ENCODE data around the gene MACROH2A1. TPM values are rescaled to one million over a fixed set of nuclear protein-coding genes. Genes with fewer than 3 reads are reported as not detected.

The MACROH2A1 gene
- total RNA-seq (2021) (83.8 to 93.7 TPM (median 85.9 TPM) in 3 replicates), Bru-seq, nascent RNA (percentile 77 among the genes with signal in this experiment)
- long read RNA-seq, experiment 1, full-length matches to known transcripts = 133 of 401 reads
- long read RNA-seq, experiment 1, partial matches to known transcripts = 21 of 401 reads
- long read RNA-seq, experiment 1, other reads (novel, unspliced or antisense) = 247 of 401 reads
- long read RNA-seq, experiment 2, full-length matches to known transcripts = 46 of 119 reads
- long read RNA-seq, experiment 2, partial matches to known transcripts = 5 of 119 reads
- long read RNA-seq, experiment 2, other reads (novel, unspliced or antisense) = 68 of 119 reads
- long read RNA-seq, experiment 3, full-length matches to known transcripts = 24 of 117 reads
- long read RNA-seq, experiment 3, partial matches to known transcripts = 49 of 117 reads
- long read RNA-seq, experiment 3, other reads (novel, unspliced or antisense) = 44 of 117 reads

DNA sequence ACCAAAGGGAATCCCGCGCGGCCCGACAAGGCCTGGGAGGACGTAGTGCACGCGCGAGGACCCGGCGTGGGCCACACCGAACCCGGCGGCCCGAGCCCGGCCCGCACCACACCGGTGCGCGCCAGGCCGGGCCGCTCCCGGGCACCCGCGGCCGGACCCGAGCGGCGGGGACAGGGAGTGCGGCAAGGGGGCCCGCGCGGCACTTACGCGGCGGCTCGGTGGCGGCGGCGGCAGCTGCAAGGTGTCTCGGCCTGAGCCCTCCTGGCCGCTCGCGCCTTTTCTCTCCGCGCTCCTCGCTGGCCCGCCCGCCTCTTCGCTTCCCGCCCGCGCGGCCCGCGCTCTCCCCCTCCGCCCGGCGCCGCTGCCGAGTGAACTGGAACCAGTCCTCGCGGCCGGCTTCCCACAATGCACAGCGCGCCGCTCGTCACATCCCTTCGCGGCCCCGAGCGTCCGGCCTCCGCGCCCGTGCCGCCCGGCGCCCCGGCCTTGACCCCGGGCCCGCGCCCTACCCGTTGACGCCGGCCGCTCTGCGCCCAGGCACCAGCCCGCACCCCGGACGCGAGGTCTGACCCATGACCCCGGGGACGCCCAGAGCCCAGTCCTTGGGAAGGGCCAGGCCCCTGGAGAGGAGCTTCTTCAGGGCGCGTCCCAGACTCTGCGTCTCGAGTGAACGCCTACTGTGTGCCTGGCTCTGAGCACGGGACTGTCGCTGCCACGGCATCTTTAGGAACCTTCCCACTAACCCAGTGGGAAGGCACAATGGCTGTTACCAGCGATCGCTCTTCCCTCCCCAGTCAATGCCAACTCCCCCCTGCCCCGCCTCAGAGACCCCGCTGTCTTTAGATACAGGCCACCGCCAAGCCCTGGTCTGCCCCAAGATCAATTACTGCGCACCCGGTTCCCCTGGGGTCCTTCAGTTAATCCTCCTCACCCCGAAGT lies at the start of gene MACROH2A1:
Gene MACROH2A1, minus strand, starts transcription at position 377 of the 939 bp plus-strand sequence. CDS start 10,138 bp downstream, outside the sequence.
- CTCF ChIA-PET = interaction anchor here (1.3 kb wide), 1 partner anchor 27 kb away, joined by 6 read pairs; no protein-coding TSS in a partner anchor
- peak within 1 kb of the TSS; percentile 82 for H3K4me3 Mint-ChIP-seq
- DNase-seq (ENCODE audit: low spot score) (peak; percentile 78), ATAC-seq (peak; percentile 49)
- no peaks in the 10 kb centered on the region for H3K36me3 Mint-ChIP-seq
- peaks cover 51% of the 10 kb centered on the region for H3K4me1 Mint-ChIP-seq
- no peaks in the 10 kb centered on the region for H3K9me3 Mint-ChIP-seq
- peak within 1 kb of the TSS; percentile 86 for H3K27ac Mint-ChIP-seq
- POLR2A ChIA-PET = no interaction called here
- peaks cover 75% of the 10 kb centered on the region for H3K27me3 Mint-ChIP-seq (ENCODE audit: low read depth)
- no peak for TF ChIP-seq ZNF219 (CRISPR knock-in tag; IDR thresholded peaks at IDR 0.05; ENCODE audit: borderline replicate concordance)
- no peak for TF ChIP-seq NR1H2 (CRISPR knock-in tag; IDR thresholded peaks at IDR 0.05)
- no peak for TF ChIP-seq TP53 (CRISPR knock-in tag; IDR thresholded peaks at IDR 0.05)
- TF ChIP-seq, protein P1, sequence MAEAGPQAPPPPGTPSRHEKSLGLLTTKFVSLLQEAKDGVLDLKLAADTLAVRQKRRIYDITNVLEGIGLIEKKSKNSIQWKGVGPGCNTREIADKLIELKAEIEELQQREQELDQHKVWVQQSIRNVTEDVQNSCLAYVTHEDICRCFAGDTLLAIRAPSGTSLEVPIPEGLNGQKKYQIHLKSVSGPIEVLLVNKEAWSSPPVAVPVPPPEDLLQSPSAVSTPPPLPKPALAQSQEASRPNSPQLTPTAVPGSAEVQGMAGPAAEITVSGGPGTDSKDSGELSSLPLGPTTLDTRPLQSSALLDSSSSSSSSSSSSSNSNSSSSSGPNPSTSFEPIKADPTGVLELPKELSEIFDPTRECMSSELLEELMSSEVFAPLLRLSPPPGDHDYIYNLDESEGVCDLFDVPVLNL (CRISPR knock-in tag; IDR thresholded peaks at IDR 0.05; ENCODE audit: borderline replicate concordance, low read depth) = no peak
- TF ChIP-seq NFE2L1 (CRISPR knock-in tag; IDR thresholded peaks at IDR 0.05) = 0 out of 2 replicates have a peak, but pooled peaks have one; percentile 19
- TF ChIP-seq, protein P2, sequence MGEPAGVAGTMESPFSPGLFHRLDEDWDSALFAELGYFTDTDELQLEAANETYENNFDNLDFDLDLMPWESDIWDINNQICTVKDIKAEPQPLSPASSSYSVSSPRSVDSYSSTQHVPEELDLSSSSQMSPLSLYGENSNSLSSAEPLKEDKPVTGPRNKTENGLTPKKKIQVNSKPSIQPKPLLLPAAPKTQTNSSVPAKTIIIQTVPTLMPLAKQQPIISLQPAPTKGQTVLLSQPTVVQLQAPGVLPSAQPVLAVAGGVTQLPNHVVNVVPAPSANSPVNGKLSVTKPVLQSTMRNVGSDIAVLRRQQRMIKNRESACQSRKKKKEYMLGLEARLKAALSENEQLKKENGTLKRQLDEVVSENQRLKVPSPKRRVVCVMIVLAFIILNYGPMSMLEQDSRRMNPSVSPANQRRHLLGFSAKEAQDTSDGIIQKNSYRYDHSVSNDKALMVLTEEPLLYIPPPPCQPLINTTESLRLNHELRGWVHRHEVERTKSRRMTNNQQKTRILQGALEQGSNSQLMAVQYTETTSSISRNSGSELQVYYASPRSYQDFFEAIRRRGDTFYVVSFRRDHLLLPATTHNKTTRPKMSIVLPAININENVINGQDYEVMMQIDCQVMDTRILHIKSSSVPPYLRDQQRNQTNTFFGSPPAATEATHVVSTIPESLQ (CRISPR knock-in tag; IDR thresholded peaks at IDR 0.05) = no peak
- TF ChIP-seq SP1 (CRISPR knock-in tag; conservative IDR thresholded peaks at IDR 0.05) = peak; percentile 24
- no peak for TF ChIP-seq TEAD1 (CRISPR knock-in tag; IDR thresholded peaks at IDR 0.05)
- TF ChIP-seq OVOL2 (CRISPR knock-in tag; IDR thresholded peaks at IDR 0.05; ENCODE audit: borderline replicate concordance) = no peak
- no peak for TF ChIP-seq HMGA2 (CRISPR knock-in tag; IDR thresholded peaks at IDR 0.05)
- 0 out of 2 replicates have a peak, but pooled peaks have one; percentile 52 for TF ChIP-seq E2F1 (CRISPR knock-in tag; IDR thresholded peaks at IDR 0.05)
- no peak for TF ChIP-seq KAT7 (CRISPR knock-in tag; IDR thresholded peaks at IDR 0.05; ENCODE audit: borderline replicate concordance)
- no peak for TF ChIP-seq MAX (CRISPR knock-in tag; IDR thresholded peaks at IDR 0.05)
- TF ChIP-seq JUN (CRISPR knock-in tag; IDR thresholded peaks at IDR 0.05) = 0 out of 2 replicates have a peak, but pooled peaks have one; percentile 36
- TF ChIP-seq EMX1 (CRISPR knock-in tag; IDR thresholded peaks at IDR 0.05) = no peak
- TF ChIP-seq ZNF425 (CRISPR knock-in tag; conservative IDR thresholded peaks at IDR 0.05) = no peak
- TF ChIP-seq FOXJ3 (CRISPR knock-in tag; IDR thresholded peaks at IDR 0.05; ENCODE audit: borderline replicate concordance) = no peak
- 0 out of 2 replicates have a peak, but pooled peaks have one; percentile 2 for TF ChIP-seq MYBL2 (CRISPR knock-in tag; IDR thresholded peaks at IDR 0.05)
- TF ChIP-seq, protein P3, sequence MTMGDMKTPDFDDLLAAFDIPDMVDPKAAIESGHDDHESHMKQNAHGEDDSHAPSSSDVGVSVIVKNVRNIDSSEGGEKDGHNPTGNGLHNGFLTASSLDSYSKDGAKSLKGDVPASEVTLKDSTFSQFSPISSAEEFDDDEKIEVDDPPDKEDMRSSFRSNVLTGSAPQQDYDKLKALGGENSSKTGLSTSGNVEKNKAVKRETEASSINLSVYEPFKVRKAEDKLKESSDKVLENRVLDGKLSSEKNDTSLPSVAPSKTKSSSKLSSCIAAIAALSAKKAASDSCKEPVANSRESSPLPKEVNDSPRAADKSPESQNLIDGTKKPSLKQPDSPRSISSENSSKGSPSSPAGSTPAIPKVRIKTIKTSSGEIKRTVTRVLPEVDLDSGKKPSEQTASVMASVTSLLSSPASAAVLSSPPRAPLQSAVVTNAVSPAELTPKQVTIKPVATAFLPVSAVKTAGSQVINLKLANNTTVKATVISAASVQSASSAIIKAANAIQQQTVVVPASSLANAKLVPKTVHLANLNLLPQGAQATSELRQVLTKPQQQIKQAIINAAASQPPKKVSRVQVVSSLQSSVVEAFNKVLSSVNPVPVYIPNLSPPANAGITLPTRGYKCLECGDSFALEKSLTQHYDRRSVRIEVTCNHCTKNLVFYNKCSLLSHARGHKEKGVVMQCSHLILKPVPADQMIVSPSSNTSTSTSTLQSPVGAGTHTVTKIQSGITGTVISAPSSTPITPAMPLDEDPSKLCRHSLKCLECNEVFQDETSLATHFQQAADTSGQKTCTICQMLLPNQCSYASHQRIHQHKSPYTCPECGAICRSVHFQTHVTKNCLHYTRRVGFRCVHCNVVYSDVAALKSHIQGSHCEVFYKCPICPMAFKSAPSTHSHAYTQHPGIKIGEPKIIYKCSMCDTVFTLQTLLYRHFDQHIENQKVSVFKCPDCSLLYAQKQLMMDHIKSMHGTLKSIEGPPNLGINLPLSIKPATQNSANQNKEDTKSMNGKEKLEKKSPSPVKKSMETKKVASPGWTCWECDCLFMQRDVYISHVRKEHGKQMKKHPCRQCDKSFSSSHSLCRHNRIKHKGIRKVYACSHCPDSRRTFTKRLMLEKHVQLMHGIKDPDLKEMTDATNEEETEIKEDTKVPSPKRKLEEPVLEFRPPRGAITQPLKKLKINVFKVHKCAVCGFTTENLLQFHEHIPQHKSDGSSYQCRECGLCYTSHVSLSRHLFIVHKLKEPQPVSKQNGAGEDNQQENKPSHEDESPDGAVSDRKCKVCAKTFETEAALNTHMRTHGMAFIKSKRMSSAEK (CRISPR knock-in tag; IDR thresholded peaks at IDR 0.05; ENCODE audit: borderline replicate concordance) = no peak
- no peak for TF ChIP-seq ZNF138 (CRISPR knock-in tag; conservative IDR thresholded peaks at IDR 0.05)
